ENCODE data around the gene MCUB.

- TF ChIP-seq SP1 (IDR thresholded peaks at IDR 0.05) (no peak), FOXA1 (IDR thresholded peaks at IDR 0.05) (no peak), CTBP1 (IDR thresholded peaks at IDR 0.05; ENCODE audit: borderline replicate concordance) (no peak), NFRKB (IDR thresholded peaks at IDR 0.05) (no peak), TARDBP (IDR thresholded peaks at IDR 0.05) (no peak), HDGF (IDR thresholded peaks at IDR 0.05; ENCODE audit: borderline replicate concordance) (no peak)
Measured at GRCh38 chr4:109616243-109616642, 56.2 kb downstream of the MCUB start.
